GM12891 (cell line): ENCODE data around the gene HIF3A.
"Not testable (repeated sequence)": the region's sequence is repeated elsewhere in the genome, so short reads cannot be mapped to it uniquely, and the experiment has no call there.

Source experiments
- DNase-seq: peaks from one replicate; pipeline ENCODE4 v3.0.0; 2011; ENCODE audit warnings: low spot score; ENCODE audit not compliant: insufficient read length
- FAIRE-seq: peaks from 2 replicates; lab custom pipeline; 2011; peaks lifted over from hg19 to GRCh38; lab: Jason Lieb, UNC
- PAX5 ChIP-seq: IDR thresholded peaks from 2 replicates; pipeline ENCODE4 v1.6.1; 2011; ENCODE audit warnings: low read length, moderate library complexity, mild to moderate bottlenecking; ENCODE audit not compliant: insufficient read depth, severe bottlenecking
- POLR2A ChIP-seq: IDR thresholded peaks from 2 replicates; pipeline ENCODE4 v1.6.1; 2011; ENCODE audit warnings: low read depth, low read length, control low read depth
- POLR2AphosphoS5 ChIP-seq: IDR thresholded peaks from 2 replicates; pipeline ENCODE4 v1.6.1; 2011; ENCODE audit warnings: low read depth, low read length, control low read depth
- POU2F2 ChIP-seq: IDR thresholded peaks from 2 replicates; pipeline ENCODE4 v1.6.1; 2011; ENCODE audit warnings: low read depth, mild to moderate bottlenecking, control low read depth, low read length, moderate library complexity
- SPI1 ChIP-seq: IDR thresholded peaks from 2 replicates; pipeline ENCODE4 v1.6.1; 2011; ENCODE audit warnings: low read depth, low read length, control low read depth
- TAF1 ChIP-seq: IDR thresholded peaks from 2 replicates; pipeline ENCODE4 v1.6.1; 2011; ENCODE audit warnings: low read depth, low read length, control low read depth

Gene HIF3A

DNA sequence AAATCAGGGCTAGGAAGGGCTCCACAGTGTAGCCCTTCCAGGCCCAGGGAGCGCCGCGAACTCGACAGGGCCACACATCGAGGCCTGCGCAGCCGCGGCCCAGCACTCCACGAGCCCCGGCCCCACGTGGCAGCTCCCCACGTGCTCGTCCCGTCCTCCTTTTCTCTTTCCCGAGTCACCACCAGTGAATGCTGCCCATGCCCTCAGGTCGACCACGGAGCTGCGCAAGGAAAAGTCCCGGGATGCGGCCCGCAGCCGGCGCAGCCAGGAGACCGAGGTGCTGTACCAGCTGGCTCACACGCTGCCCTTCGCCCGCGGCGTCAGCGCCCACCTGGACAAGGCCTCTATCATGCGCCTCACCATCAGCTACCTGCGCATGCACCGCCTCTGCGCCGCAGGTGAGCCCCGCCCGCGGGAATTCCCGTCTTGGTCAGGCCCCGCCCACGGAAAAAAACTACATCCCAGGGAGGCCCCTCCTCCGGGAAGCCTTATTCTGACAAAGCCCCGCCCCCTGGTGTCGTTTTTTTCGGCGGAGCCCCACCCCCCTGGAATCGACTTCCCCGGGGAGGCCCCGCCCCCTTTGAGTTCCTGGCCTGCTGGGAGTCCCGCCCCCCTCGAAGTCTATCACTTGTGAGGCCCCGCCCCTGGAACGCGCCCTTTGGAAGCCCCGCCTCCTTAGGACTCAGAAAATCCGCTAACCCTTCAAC is 7.0 kb downstream of the HIF3A start:
- FAIRE-seq (no peak), DNase-seq (no peak)
- TF ChIP-seq PAX5 (no peak), TAF1 (no peak), POLR2AphosphoS5 (no peak), SPI1 (no peak), POLR2A (no peak), POU2F2 (no peak)

GRCh38 chr19:46306501-46306900 is 9.7 kb downstream of the HIF3A start:
- FAIRE-seq (no peak), DNase-seq (no peak)
- no peak for TF ChIP-seq POLR2AphosphoS5
- TF ChIP-seq POU2F2, result no peak
- TF ChIP-seq TAF1, result no peak
- TF ChIP-seq SPI1, result no peak

DNA sequence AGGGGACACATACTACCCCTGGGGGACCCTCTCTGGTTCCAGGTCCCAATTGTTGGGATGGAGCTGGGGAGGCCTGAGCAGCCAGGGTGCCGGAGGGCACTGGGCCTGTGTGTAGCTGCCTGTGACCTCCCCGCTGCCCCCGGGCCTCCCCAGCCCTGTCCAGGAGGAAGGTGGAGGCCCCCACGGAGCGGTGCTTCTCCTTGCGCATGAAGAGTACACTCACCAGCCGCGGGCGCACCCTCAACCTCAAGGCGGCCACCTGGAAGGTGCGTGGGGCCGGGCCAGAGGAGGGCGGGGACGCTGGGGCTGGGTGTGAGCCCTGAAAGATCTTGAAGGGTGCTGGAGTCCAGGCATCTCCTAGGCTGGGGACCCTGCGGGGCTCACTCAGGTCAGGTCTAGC is 11.7 kb downstream of the HIF3A start:
- DNase-seq, result no peak
- FAIRE-seq, result no peak
- TF ChIP-seq POLR2A (no peak), POU2F2 (no peak), TAF1 (no peak), SPI1 (no peak), PAX5 (no peak)

- no peak for DNase-seq
Measured at GRCh38 chr19:46309056-46309455, 12.2 kb downstream of the HIF3A start.

DNA sequence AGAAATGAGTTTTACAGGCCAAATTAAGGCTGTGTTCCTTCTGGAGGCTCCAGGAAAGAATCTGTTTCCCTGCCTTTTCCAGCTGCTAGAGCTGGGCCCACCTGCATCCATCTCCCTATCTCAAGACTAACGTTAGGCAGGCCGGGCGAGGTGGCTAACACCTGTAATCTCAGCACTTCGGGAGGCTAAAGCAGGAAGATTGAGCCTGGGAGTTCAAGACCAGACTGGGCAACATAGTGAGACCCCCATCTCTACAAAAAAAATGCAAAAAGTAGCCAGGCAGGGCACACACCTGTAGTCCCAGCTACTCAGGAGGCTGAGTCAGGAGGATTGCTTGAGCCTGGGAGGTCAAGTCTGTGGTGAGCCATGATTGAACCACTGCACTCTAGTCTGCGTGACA is 14.6 kb downstream of the HIF3A start:
- FAIRE-seq, result no peak
- no peak for TF ChIP-seq TAF1
- DNase-seq, result no peak

More at GRCh38 chr19:46309056-46309455, 12.2 kb downstream of the HIF3A start:
- no peak for FAIRE-seq
- no peak for TF ChIP-seq SPI1
- no peak for TF ChIP-seq POLR2AphosphoS5
- no peak for TF ChIP-seq PAX5
- no peak for TF ChIP-seq TAF1
- no peak for TF ChIP-seq POLR2A
- TF ChIP-seq POU2F2, result no peak

GRCh38 chr19:46313540-46314469 is 17.0 kb downstream of the HIF3A start:
- not testable (repeated sequence) for FAIRE-seq, DNase-seq

DNA sequence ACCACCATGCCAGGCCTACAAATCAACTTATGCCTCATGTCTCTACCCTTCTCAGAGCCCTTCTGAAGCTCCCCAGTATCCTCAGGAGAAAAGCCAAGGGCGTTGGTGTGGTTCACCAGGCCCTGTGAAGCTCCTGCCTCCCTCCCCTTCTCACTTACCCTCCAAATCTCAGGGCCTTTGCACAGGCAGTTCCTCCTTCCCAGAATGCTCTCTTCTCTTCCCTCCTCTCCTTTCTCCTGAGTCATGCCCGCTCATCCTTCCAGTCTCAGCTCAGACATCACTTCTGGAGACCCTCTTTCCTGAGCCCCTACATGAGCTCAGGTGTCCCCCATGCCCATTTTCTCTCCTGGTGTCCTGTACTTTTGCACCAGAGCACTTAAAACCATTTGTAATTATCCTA is 20.5 kb downstream of the HIF3A start:
- TF ChIP-seq POU2F2 (no peak), TAF1 (no peak), POLR2A (no peak), POLR2AphosphoS5 (no peak), SPI1 (no peak), PAX5 (no peak)
- FAIRE-seq, result no peak
- no peak for DNase-seq

DNA sequence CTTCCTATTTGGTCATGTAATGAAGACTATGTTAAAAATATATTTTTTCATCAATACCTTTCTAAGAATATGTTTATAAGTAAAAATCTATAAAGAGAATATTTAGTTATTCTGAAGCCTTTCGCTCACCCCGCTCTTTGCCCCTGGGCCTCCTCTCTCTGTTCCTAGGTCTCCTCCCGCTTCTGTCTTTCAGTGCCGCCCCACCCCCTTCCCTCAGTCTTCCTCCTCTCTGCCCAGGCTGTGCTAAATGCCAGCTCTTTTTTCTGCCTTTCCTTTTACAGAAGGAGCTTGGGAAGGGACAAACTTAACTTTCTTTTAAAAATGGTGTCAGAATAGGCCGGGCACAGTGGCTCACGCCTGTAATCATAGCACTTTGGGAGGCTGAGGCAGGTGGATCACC is 22.8 kb downstream of the HIF3A start:
- FAIRE-seq, result no peak
- TF ChIP-seq POU2F2, result no peak
- no peak for TF ChIP-seq POLR2AphosphoS5
- TF ChIP-seq POLR2A, result no peak
- TF ChIP-seq PAX5, result no peak
- no peak for TF ChIP-seq TAF1
- no peak for TF ChIP-seq SPI1
- no peak for DNase-seq

GRCh38 chr19:46320559-46320958 is 23.7 kb downstream of the HIF3A start:
- TF ChIP-seq POLR2AphosphoS5 (no peak), SPI1 (no peak), POU2F2 (no peak), PAX5 (no peak), TAF1 (no peak), POLR2A (no peak)
- FAIRE-seq (no peak), DNase-seq (no peak)

- no peak for TF ChIP-seq SPI1
- TF ChIP-seq POLR2AphosphoS5, result no peak
- TF ChIP-seq TAF1, result no peak
- TF ChIP-seq POLR2A, result no peak
- no peak for TF ChIP-seq PAX5
- TF ChIP-seq POU2F2, result no peak
- FAIRE-seq (no peak), DNase-seq (no peak)
Measured at GRCh38 chr19:46321653-46322052, 24.8 kb downstream of the HIF3A start.

DNA sequence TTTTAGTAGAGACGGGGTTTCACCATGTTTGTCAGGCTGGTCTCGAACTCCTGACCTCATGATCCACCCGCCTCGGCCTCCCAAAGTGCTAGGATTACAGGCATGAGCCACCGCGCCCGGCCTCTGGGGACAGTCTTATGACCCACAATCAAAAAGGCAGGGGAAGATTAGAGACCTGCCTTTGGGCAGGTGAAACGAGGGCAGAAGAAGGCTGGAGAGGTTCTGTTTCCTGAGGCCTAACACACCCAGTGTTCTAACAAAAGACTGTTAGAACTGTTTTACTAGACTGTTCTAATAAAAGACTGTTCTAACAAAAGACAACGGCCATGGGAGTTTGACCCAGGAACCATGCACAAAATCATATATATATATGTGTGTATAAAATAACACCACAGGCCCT is 26.4 kb downstream of the HIF3A start:
- not testable (repeated sequence) for FAIRE-seq

More for the DNA sequence above, 26.4 kb downstream of the HIF3A start:
- DNase-seq, result not testable (repeated sequence)
